Muscle layer of colon (tissue), 2 donors: ENCODE data around the gene CHST5.
"Not testable (repeated sequence)": the region's sequence is repeated elsewhere in the genome, so short reads cannot be mapped to it uniquely, and the experiment has no call there.

Experiments
- H3K27ac ChIP-seq: one replicate; pipeline ENCODE4 v1.7.0; 2013; ENCODE audit warnings: low read depth, mild to moderate bottlenecking, low read length, moderate library complexity
- H3K27me3 ChIP-seq, 2 donors: one replicate each; pipeline ENCODE4 v1.7.0; 2013; ENCODE audit warnings: low read length in 2 of 2, mild to moderate bottlenecking in 2 of 2; ENCODE audit not compliant: insufficient read depth in 2 of 2, control insufficient read depth in 1 of 2
- H3K36me3 ChIP-seq: one replicate; pipeline ENCODE4 v1.7.0; 2013; ENCODE audit warnings: mild to moderate bottlenecking, low read length; ENCODE audit not compliant: insufficient read depth
- H3K4me1 ChIP-seq: one replicate; pipeline ENCODE4 v1.7.0; 2013; ENCODE audit warnings: mild to moderate bottlenecking, low read length; ENCODE audit not compliant: insufficient read depth
- H3K4me3 ChIP-seq, 2 donors: one replicate each; pipeline ENCODE4 v1.7.0; 2013; ENCODE audit warnings: low read length in 2 of 2, low read depth in 1 of 2, mild to moderate bottlenecking in 1 of 2, moderate library complexity in 1 of 2
- H3K9ac ChIP-seq: one replicate; pipeline ENCODE4 v1.7.0; 2013; ENCODE audit warnings: low read length
- H3K9me3 ChIP-seq: one replicate; pipeline ENCODE4 v1.7.0; 2013; ENCODE audit warnings: mild to moderate bottlenecking, low read length
- donor health status: abdominal sarcoma.
- donor health status: Adenocarcinoma of cecum.

CHST5 gene

DNA sequence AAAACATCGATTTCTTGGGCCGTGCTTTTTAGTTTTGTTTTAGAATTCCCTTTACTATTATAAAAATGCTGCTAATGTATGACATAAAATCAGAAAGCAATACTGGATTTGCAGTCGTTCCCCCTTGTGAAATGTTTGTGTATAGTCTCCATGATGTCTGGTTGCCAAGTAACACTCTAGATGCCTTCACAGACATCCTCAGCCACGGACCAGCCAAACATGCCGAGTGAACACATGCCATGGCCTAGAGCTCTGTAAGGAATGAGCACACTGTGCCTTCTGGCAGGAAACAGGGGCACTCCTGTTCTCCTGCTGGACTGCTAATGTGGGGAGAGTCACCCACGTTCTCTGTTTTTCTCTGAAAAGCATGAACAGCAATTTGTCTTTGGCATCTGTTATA, 34.1 kb downstream of the CHST5 start:
- H3K36me3 ChIP-seq, H3K4me3 ChIP-seq, H3K27me3 ChIP-seq, H3K27ac ChIP-seq, H3K9me3 ChIP-seq, H3K4me1 ChIP-seq, H3K9ac ChIP-seq: not testable (repeated sequence)

GRCh38 chr16:75501359-75501758, 34.5 kb downstream of the CHST5 start:
- no peak overlapping the region for H3K9ac ChIP-seq
- H3K36me3 ChIP-seq, result no peaks in the 10 kb centered on the region
- no peaks in the 10 kb centered on the region for H3K4me1 ChIP-seq
- no peak overlapping the region for H3K27ac ChIP-seq
- no peaks in the 10 kb centered on the region for H3K9me3 ChIP-seq
- no peak overlapping the region for H3K4me3 ChIP-seq
- no peaks in the 10 kb centered on the region for H3K27me3 ChIP-seq

DNA sequence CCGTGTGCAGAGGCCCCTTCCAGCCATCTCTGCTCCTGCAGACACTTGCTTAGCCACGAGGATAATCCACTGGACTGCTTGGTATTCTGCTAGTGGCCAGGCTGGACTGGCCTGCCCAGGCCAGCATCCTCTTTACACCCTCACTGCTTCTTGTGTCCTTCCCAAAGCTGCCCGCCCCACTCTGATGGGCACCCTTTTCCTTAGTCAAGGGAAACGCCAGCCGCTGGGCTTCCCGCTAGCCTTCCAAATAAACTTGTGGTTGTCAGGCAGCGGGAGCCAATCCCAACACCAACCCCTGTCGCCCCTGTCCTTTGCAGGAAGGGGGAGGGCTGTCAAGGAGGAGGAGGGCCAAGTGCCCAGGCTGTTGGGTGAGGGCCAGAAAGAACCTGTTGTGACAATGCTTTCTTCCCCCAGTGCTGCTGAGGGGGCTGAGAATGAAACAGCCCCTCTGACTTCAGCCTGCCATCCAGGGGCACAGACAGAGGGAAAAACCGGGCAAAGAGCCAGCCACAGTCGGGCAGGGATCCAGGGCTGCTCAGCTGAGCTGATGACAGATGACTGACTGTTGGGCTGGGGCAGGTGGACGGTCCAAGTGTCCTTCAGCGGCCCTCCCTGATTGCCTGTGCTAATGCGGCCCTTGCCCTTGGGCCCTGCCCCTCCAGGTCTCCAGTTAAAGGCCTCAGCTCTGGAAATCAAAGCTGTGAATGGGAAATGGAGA, 37.1 kb downstream of the CHST5 start:
- not testable (repeated sequence) for H3K4me3 ChIP-seq, H3K27ac ChIP-seq, H3K36me3 ChIP-seq, H3K4me1 ChIP-seq, H3K9me3 ChIP-seq, H3K9ac ChIP-seq
- H3K27me3 ChIP-seq, result peaks cover 0 to 12% of the 10 kb centered on the region in 2 donors

DNA sequence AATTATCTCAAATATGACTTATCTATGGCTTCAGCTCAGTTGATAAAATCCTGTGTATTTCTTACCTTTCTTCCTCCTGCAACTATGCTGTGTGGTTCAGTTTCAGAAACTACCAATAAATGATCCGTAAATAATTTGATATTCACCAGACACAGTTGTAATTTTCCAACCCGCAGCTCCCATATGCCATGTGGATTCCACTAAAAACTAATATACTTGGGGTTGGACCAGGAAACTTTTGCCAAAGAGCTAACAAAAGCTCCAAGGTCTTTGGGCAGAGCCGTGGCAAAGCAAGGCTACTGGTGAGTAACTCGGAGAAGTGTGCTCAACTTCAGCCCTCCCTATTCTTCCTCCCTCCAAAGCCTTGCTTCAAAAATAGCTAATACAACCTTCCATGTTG, 38.4 kb downstream of the CHST5 start:
- H3K4me1 ChIP-seq, result peaks cover 4% of the 10 kb centered on the region
- H3K36me3 ChIP-seq, result no peaks in the 10 kb centered on the region
- peaks cover 0 to 12% of the 10 kb centered on the region in 2 donors for H3K27me3 ChIP-seq
- no peaks in the 10 kb centered on the region for H3K9me3 ChIP-seq
- H3K4me3 ChIP-seq, result no peak overlapping the region
- H3K27ac ChIP-seq, result no peak overlapping the region
- no peak overlapping the region for H3K9ac ChIP-seq

GRCh38 chr16:75495076-75495674, 40.7 kb downstream of the CHST5 start, which contains the start of gene CHST6:
TSS of gene CHST6 (minus strand) at chr16:75495441. CDS start at chr16:75479828, 15,613 bp downstream.
- Histone ChIP-seq H3K36me3 (no peaks in the 10 kb centered on the region), H3K27ac (no peak within 1 kb of the TSS), H3K4me1 (peaks cover 4% of the 10 kb centered on the region), H3K9me3 (no peaks in the 10 kb centered on the region), H3K9ac (no peak within 1 kb of the TSS), H3K27me3 (peaks cover 0 to 18% of the 10 kb centered on the region in 2 donors), H3K4me3 (peak within 1 kb of the TSS; percentile 23 to 43)

DNA sequence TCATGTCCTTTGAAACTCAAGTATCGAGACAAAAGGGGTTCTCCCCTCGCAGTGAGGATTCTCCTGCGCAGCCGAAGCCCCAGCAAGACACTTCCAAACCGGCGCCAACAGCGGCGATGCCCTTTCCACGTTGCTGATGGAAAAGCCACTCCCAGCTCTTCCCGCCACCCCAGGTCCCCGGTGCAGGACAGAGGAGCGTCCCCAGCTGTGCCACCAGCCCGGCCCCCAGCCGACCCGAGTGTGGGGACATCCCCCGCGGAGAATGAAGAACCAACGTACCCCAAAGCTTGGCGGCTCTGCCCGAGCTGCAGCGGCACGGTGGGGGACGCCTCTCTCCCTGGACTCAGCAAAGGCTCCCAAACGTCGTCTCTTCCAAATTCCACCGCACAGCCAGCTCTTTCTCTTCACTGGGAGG, 41.2 kb downstream of the CHST5 start:
- Histone ChIP-seq H3K4me3 (peak overlapping the region; percentile 23 to 43), H3K36me3 (no peaks in the 10 kb centered on the region), H3K27me3 (peaks cover 0 to 18% of the 10 kb centered on the region in 2 donors), H3K4me1 (peaks cover 4% of the 10 kb centered on the region), H3K9me3 (no peaks in the 10 kb centered on the region), H3K9ac (no peak overlapping the region), H3K27ac (no peak overlapping the region)

GRCh38 chr16:75494184-75494583, 41.7 kb downstream of the CHST5 start:
- peak overlapping the region in 1 of 2 donors; percentile 43 for H3K4me3 ChIP-seq
- no peaks in the 10 kb centered on the region for H3K36me3 ChIP-seq
- H3K4me1 ChIP-seq, result peaks cover 4% of the 10 kb centered on the region
- no peak overlapping the region for H3K27ac ChIP-seq
- no peak overlapping the region for H3K9ac ChIP-seq
- peaks cover 0 to 18% of the 10 kb centered on the region in 2 donors for H3K27me3 ChIP-seq
- H3K9me3 ChIP-seq, result no peaks in the 10 kb centered on the region

GRCh38 chr16:75491876-75492275, 44.0 kb downstream of the CHST5 start:
- Histone ChIP-seq H3K27me3 (peaks cover 0 to 18% of the 10 kb centered on the region in 2 donors), H3K27ac (no peak overlapping the region), H3K9me3 (no peaks in the 10 kb centered on the region), H3K4me3 (no peak overlapping the region), H3K4me1 (peaks cover 4% of the 10 kb centered on the region), H3K9ac (no peak overlapping the region), H3K36me3 (no peaks in the 10 kb centered on the region)

DNA sequence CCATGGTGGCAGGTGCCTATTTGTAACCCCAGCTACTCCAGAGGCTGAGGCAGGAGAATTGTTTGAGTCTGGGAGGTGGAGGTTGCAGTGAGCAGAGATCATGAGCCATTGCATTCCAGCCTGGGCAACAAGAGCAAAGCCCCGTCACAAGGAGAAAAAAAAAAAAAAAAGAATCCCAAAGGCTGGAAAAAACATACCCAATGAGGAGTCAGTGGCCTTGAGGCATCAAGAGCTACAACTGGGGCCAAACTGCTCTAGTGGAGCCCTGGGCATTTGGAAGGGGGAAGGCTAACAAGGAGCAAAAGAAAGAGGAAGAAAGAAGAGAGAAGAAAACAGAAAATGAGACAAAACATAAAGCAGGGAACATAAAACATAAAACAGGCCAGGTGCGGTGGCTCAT, 47.6 kb downstream of the CHST5 start:
- H3K36me3 ChIP-seq, result no peaks in the 10 kb centered on the region
- no peak overlapping the region for H3K27ac ChIP-seq
- H3K4me1 ChIP-seq, result no peaks in the 10 kb centered on the region
- no peak overlapping the region for H3K4me3 ChIP-seq
- no peak overlapping the region for H3K9ac ChIP-seq
- no peaks in the 10 kb centered on the region for H3K9me3 ChIP-seq
- peaks cover 0 to 6% of the 10 kb centered on the region in 2 donors for H3K27me3 ChIP-seq

- Histone ChIP-seq H3K27ac (no peak overlapping the region), H3K9ac (no peak overlapping the region), H3K9me3 (no peaks in the 10 kb centered on the region), H3K4me1 (no peaks in the 10 kb centered on the region), H3K36me3 (no peaks in the 10 kb centered on the region), H3K27me3 (peaks cover 0 to 2% of the 10 kb centered on the region in 2 donors), H3K4me3 (no peak overlapping the region)
Observed at GRCh38 chr16:75486676-75487313, 49.1 kb downstream of the CHST5 start.

DNA sequence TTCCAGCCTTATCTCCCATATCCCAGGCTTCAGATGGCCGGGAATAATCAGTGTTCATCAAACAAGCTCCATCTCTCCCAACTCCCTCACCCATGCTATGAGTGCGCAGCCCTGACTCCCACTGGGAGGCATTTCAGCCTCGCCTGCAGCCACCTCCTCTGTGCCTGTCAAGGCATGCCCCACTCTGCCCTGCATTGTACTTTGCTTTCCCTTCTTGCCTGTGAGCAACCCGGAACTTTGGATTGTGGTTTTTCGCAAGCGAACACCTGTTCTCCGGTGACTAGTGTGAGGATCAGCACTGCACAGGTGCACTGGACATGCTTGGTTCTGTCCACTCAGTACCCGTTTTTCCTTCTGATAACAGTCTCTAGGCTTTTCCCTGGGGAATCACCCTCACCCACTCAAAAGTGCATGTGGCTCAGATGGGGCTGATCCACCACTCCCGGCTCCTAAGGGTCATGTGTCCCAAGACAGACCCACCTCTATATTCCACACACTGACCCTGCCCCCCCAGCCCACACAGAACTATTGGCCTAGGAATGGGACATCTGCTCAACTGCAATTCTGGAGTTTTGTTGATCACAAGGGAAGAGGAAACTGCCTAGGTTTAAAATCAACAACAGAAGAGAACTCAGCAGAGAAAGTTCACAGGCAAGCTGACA, 49.8 kb downstream of the CHST5 start:
- Histone ChIP-seq H3K4me1 (no peaks in the 10 kb centered on the region), H3K9ac (no peak overlapping the region), H3K36me3 (no peaks in the 10 kb centered on the region), H3K27ac (no peak overlapping the region), H3K27me3 (no peaks in the 10 kb centered on the region), H3K4me3 (no peak overlapping the region), H3K9me3 (no peaks in the 10 kb centered on the region)
